Activated naive CD8-positive, alpha-beta T cell (primary cell): ENCODE data around the gene PPP2R1B.
"Not testable (repeated sequence)": the region's sequence is repeated elsewhere in the genome, so short reads cannot be mapped to it uniquely, and the experiment has no call there.

ENCODE experiments used
- H3K27ac Mint-ChIP-seq: one replicate; pipeline ENCODE4 v1.8.0; 2021; ENCODE audit warnings: mixed read lengths
- H3K27me3 Mint-ChIP-seq: one replicate; pipeline ENCODE4 v1.8.0; 2021; ENCODE audit warnings: mixed read lengths
- H3K36me3 Mint-ChIP-seq: one replicate; pipeline ENCODE4 v1.8.0; 2021; ENCODE audit warnings: mixed read lengths
- H3K4me1 Mint-ChIP-seq: one replicate; pipeline ENCODE4 v1.8.0; 2021; ENCODE audit warnings: low read depth, mixed read lengths
- H3K4me3 Mint-ChIP-seq: one replicate; pipeline ENCODE4 v1.8.0; 2021; ENCODE audit warnings: mild to moderate bottlenecking, mixed read lengths
- H3K9me3 Mint-ChIP-seq: one replicate; pipeline ENCODE4 v1.8.0; 2021; ENCODE audit warnings: low read depth, mixed read lengths

The PPP2R1B gene

DNA sequence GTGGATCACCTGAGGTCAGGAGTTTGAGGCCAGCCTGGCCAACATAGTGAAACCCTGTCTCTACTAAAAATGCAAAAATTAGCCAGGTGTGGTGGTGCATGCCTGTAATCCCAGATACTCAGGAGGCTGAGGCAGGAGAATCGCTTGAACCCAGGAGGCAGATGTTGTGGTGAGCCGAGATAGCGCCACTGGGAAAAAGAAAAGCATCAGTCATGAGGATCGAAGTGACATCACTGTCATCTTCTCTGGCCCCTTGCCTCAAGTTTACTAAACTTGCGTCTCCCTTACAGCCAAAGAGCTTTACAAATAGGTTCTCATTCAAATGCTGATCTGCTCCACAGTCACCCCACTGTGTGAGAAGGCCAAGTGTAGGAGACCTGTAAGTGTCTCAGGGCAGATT is 5.0 kb upstream of the PPP2R1B start:
- not testable (repeated sequence) for H3K27ac Mint-ChIP-seq, H3K4me1 Mint-ChIP-seq, H3K36me3 Mint-ChIP-seq, H3K9me3 Mint-ChIP-seq, H3K27me3 Mint-ChIP-seq, H3K4me3 Mint-ChIP-seq

DNA sequence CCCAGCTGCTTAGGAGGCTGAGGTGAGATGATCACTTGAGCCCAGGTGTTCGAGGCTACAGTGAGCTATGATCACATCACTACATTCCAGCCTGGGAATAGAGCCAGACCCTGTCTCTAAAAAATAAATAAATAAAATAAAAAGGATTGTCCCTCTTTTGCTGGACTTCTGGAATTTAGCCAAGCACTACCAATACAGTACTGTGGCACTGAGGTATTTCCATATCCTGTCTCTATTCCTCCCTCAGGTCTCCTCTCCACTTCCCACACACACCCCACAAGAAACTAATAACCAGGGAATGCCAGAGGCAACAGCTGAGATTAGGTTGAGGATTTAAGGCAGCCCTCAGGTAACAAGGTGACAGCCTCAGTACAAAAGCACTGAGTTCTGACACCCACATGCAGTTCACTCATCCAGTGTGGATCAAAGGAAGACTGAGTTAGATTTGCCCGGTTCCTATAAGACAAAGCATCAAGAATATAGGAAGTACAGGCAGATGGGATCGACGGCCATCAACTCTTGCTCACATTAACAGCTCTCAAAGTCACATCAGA is 4.5 kb upstream of the PPP2R1B start:
- Mint-ChIP-seq H3K36me3 (no peaks in the 10 kb centered on the region), H3K4me3 (no peak overlapping the region), H3K27me3 (no peaks in the 10 kb centered on the region), H3K9me3 (no peaks in the 10 kb centered on the region), H3K4me1 (peaks cover 8% of the 10 kb centered on the region), H3K27ac (no peak overlapping the region)

DNA sequence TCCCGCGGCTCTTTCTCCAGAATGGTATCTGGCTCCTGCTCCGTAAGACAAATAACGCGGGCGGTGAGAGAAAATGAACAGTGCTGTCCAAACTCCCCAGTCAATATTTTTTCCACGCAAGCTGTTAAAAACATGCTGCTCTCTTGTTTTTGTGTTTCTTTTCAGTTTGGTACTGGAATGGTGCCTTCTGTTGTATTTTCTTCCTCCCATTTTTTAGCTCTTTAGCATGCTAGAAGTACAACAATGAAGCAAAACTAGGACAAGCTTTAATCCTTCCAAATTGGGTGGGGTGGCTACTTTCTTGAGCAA is 599 bp upstream of the PPP2R1B start:
- H3K4me3 Mint-ChIP-seq, result peak overlapping the region; percentile 98
- peaks cover 34% of the 10 kb centered on the region for H3K4me1 Mint-ChIP-seq
- peak overlapping the region; percentile 97 for H3K27ac Mint-ChIP-seq
- H3K9me3 Mint-ChIP-seq, result no peaks in the 10 kb centered on the region
- H3K27me3 Mint-ChIP-seq, result no peaks in the 10 kb centered on the region
- H3K36me3 Mint-ChIP-seq, result peaks cover 12% of the 10 kb centered on the region

DNA sequence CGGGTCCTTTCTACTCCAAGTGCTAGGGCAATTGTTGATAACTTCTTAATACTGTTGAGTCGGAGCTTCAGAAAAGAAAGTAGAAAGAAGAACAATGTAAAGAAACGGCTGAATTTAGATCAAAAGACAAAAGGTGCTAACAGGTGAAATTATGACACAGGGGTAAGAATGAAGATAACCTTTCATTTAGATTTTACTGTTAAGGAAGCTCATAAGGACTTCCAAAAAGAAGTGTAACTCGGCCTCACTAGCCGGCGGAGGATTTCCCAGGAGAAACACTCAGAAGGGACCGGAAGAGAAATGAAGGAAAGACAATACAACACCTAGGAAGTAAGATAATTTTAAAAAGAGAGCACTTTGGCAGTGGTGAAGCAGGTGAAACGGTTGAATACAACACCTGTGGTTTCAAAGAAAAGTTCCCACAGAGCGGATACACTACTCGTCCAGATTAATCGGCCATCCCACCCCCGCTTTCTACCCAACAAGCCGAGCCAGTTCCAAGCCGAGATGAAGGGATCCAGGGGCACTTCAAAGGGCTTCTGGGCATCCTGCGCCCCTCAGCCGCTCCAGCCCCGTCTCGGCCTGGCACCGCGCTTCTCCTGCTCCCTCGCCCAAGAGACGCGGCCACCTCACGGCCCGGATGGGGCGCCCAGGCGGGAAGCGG is 737 bp downstream of the PPP2R1B start:
- Mint-ChIP-seq H3K36me3 (peaks cover 12% of the 10 kb centered on the region), H3K4me3 (peak overlapping the region; percentile 98), H3K4me1 (peaks cover 34% of the 10 kb centered on the region), H3K27ac (peak overlapping the region; percentile 97), H3K27me3 (no peaks in the 10 kb centered on the region), H3K9me3 (no peaks in the 10 kb centered on the region)

DNA sequence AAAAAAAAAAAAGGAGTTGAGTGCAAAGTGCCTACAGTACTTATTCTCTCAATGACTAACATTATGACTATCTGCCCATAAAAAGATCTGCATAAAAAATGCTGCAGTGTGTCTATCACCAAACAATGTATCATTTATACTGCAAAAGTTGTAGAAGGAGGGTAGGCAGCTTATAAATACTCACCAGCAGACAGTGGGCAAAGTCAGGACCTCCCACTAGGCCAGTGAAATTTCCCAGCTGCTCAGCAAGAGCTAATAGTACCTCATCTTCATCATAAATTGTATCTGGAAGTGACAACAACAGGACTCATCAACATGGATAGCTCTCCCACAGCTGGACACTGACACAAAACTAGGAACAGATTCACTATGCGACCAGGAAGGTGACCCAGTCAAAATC is 1.6 kb downstream of the PPP2R1B start:
- Mint-ChIP-seq H3K4me3 (peak overlapping the region; percentile 98), H3K27ac (no peak overlapping the region), H3K27me3 (no peaks in the 10 kb centered on the region), H3K4me1 (peaks cover 34% of the 10 kb centered on the region), H3K36me3 (peaks cover 14% of the 10 kb centered on the region), H3K9me3 (no peaks in the 10 kb centered on the region)

DNA sequence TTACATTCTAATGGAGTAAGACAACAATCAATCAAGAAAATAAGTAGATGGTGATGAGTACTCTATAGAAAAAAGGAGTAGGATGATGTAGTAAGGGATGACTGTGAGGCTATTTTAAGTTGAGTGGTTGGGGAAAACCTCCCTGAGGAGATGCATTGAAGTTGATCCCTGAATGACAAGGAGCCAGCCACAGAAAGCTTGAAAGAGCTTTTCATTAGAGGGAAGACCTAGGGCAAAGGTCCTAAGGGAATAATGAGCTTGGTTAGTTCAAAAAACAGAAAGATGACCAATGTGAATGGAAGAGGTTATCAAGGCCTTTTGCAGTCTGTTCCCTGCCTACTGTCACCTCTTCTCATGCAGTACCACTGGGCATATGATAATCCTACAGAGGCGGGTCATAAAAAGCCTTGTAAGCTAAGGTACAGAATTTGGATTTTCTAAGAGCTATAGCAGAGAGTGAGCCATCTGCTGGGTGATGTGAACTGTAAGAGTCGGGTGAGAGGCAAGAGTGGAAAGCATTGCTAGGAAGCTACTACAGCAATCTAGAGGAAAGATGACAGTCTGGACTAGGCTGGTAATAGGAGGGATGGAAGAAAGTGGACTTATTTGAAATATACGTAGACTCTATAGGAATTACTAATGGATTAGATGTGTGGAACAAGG is 3.1 kb downstream of the PPP2R1B start:
- no peaks in the 10 kb centered on the region for H3K9me3 Mint-ChIP-seq
- peaks cover 17% of the 10 kb centered on the region for H3K36me3 Mint-ChIP-seq
- no peak overlapping the region for H3K27ac Mint-ChIP-seq
- no peak overlapping the region for H3K4me3 Mint-ChIP-seq
- peaks cover 34% of the 10 kb centered on the region for H3K4me1 Mint-ChIP-seq
- no peaks in the 10 kb centered on the region for H3K27me3 Mint-ChIP-seq

DNA sequence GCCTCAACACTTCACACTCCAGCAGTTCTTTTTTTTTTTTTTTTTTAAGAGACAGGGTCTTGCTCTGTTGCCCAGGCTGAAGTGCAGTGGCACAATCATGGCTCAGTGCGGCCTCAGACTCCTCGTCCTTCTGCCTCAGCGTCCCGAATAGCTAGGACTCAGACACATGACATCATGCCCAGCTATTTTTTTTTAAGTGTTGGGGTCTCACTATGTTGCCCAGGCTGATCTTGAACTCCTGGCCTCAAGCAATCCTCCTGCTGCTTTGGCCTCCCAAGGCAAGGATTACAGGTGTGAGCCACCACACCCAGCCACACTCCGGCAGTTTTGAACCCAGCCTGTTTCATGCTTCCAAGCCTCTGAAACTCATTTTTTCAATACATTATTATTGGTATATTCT is 3.7 kb downstream of the PPP2R1B start:
- Mint-ChIP-seq H3K4me3 (no peak overlapping the region), H3K36me3 (peaks cover 21% of the 10 kb centered on the region), H3K27me3 (no peaks in the 10 kb centered on the region), H3K9me3 (no peaks in the 10 kb centered on the region), H3K27ac (no peak overlapping the region), H3K4me1 (peaks cover 35% of the 10 kb centered on the region)

DNA sequence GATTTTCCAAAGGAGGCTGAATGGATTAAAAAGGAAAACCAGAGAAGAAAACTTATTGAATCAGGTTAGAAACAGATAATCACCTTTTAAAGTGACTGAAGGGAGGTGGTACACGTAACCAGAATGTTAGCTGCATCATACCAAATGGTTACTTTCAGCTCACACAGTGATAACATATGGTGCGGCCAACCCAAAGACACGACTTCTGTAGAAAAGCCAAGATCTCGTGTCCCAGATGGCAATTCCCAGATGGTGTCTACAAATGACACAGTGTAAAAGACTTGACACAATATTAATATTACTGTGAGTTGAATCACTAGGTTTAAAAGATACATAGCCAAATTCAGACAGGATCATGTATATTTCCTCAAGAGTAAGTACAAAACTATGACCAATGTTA is 5.2 kb downstream of the PPP2R1B start:
- Mint-ChIP-seq H3K4me3 (no peak overlapping the region), H3K27ac (no peak overlapping the region), H3K4me1 (peaks cover 28% of the 10 kb centered on the region), H3K27me3 (no peaks in the 10 kb centered on the region), H3K9me3 (no peaks in the 10 kb centered on the region), H3K36me3 (peaks cover 23% of the 10 kb centered on the region)

DNA sequence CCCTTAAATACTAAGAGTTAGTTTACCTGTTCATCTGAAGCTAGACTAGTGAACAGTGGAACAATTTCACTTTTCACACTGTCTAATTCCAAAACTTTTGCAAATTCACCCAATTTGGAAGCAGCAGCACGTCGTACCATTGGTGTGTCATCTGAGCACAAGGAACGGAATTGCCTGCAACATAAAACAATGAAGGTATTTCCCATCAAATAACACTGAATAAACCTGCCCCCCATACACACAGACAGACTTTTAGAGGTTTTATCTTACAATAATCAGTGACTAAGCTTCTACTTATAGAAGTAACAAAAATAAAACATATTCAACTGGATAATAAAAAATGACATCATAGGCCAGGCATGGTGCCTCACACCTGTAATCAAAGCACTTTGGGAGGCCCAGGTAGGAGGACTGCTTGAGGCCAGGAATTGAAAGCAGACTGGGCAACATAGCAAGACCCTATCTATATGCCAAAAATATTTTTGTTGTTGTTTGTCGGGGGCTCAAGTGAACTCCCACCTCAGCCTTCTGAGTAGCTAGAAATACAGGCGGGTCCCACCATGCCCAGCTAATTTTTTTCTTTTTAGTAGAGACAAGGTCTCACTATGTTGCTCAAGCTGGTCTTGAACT is 6.3 kb downstream of the PPP2R1B start:
- H3K4me3 Mint-ChIP-seq, result no peak overlapping the region
- no peaks in the 10 kb centered on the region for H3K9me3 Mint-ChIP-seq
- peaks cover 21% of the 10 kb centered on the region for H3K4me1 Mint-ChIP-seq
- H3K36me3 Mint-ChIP-seq, result peaks cover 23% of the 10 kb centered on the region
- H3K27ac Mint-ChIP-seq, result no peak overlapping the region
- H3K27me3 Mint-ChIP-seq, result no peaks in the 10 kb centered on the region

DNA sequence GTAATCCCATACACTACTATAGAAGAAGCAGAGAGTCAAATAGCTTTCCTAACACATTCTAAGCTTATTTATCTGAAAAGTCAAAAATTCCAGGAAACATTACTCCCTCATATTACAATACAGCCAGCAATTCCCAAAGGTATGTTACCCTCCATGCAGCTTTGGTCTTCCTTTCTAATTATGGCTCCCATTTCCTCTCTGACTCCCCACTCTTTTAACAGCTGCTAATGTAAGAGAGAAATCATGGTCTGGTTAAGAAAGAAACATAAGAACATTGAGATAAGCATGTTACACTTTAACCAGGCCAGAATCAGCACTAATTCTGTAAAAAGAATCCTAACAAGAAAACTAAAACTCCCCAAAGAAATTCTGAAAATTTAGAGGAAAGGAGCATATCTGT is 6.8 kb downstream of the PPP2R1B start:
- H3K4me3 Mint-ChIP-seq, result no peak overlapping the region
- H3K36me3 Mint-ChIP-seq, result peaks cover 23% of the 10 kb centered on the region
- H3K27me3 Mint-ChIP-seq, result no peaks in the 10 kb centered on the region
- H3K4me1 Mint-ChIP-seq, result peaks cover 16% of the 10 kb centered on the region
- no peak overlapping the region for H3K27ac Mint-ChIP-seq
- H3K9me3 Mint-ChIP-seq, result no peaks in the 10 kb centered on the region

DNA sequence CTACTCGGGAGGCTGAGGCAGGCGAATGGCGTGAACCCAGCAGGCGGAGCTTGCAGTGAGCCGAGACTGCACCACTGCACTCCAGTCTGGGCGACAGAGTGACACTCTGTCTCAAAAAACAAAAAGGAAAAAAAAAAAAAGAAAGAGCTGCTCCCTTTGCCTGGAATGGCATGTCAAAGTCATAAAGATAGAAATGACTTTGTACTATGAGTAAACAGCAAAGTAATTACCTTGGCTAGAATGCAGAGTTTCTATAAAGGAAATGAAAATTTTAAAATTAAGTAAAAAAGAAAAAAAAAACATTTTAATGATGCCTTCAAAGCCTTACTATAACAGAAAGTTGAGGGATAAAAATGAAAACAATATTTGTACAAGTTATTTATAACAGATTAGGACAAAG is 10.1 kb downstream of the PPP2R1B start:
- Mint-ChIP-seq H3K27me3 (no peaks in the 10 kb centered on the region), H3K36me3 (peaks cover 16% of the 10 kb centered on the region), H3K27ac (no peak overlapping the region), H3K9me3 (no peaks in the 10 kb centered on the region), H3K4me3 (no peak overlapping the region), H3K4me1 (peaks cover 1% of the 10 kb centered on the region)

DNA sequence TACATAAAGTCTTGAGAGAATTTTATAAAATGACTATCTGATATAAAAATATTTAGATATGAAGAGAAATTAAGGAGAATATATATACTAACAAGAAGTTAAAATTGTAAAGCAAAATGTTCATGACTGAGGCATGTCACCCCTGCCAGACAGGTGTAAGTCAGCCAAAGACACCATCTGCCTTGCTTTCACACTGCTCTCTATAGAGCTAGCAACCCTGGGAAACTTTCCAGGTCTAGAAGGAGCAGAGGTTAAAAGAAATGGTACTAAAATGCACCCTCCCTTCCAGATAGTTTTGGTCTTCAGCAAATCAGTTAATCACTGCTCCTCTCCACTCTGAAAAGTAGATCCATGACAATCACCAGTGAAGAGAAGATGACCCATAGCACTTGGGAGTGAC is 16.5 kb downstream of the PPP2R1B start:
- Mint-ChIP-seq H3K36me3 (peaks cover 21% of the 10 kb centered on the region), H3K27me3 (no peaks in the 10 kb centered on the region), H3K4me3 (no peak overlapping the region), H3K9me3 (no peaks in the 10 kb centered on the region), H3K27ac (no peak overlapping the region), H3K4me1 (no peaks in the 10 kb centered on the region)

DNA sequence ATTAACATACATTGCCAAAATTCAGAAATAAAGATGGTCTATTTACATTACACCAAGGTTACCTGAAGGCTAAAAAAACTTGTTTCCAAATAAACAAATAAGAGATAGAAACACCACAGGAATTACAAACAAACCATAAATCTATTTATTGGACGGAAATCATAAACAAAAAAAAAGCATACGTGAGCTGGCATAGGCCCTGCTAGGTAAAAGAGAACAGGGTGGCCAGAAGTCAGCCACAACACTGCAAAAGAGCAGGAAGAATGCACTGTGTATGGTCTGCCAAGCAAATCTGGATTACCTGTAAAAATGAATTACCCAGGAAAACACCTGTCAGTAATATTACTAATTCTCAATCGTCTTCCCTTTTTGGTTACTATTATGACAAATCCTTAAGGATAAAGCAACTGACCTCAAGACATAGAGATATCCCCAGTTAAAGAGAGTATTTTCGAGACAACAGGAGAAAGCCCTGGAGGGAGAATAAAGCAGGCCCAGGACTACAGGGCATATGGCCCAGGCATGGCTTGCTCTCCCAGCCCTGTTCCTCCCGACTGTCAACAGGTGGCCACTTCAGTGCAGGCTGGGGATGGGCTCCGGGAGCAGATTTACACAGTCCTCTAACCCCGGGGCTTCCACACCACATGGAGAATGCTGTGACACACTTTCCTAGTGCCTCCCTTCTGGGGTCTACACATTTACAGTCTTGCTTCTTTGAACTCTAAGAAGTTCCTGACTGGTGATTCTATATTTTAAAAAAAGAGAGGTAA is 18.0 kb downstream of the PPP2R1B start:
- H3K36me3 Mint-ChIP-seq, result peaks cover 19% of the 10 kb centered on the region
- H3K27me3 Mint-ChIP-seq, result no peaks in the 10 kb centered on the region
- H3K4me1 Mint-ChIP-seq, result no peaks in the 10 kb centered on the region
- no peak overlapping the region for H3K4me3 Mint-ChIP-seq
- no peaks in the 10 kb centered on the region for H3K9me3 Mint-ChIP-seq
- H3K27ac Mint-ChIP-seq, result no peak overlapping the region

DNA sequence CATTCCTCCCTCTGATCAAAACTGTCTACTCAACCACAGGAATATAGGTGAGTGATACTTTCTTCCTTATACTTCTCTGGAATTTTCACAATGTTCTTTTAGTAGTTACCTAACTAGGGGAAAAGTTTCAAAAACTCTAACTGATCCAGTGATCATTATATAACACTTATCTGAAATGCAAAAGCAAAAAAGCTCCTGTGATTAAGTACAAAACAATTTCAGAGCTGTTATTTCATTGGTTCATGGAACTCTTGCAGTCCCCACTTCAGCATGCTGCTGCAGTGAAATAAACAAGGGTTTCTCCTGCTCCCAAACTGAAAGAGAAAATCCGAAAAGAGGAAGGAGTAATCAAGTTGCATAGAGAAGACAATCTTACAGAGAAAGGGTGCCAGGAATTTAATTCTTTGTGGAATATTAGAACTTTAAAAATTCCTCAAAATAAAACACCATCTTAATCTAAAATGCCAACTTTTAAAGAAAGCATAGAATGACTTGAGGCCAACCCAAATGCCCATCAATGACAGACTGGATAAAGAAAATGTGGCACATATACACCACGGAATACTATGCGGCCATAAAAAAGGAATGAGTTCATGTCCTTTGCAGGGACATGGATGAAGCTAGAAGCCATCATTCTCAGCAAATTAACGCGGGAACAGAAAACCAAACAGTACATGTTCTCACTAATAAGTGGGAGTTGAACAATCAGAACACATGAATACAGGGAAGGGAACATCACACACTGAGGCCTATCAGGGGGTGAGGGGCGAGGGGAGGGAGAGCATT is 20.3 kb downstream of the PPP2R1B start:
- no peaks in the 10 kb centered on the region for H3K9me3 Mint-ChIP-seq
- H3K36me3 Mint-ChIP-seq, result peaks cover 16% of the 10 kb centered on the region
- no peak overlapping the region for H3K27ac Mint-ChIP-seq
- no peak overlapping the region for H3K4me3 Mint-ChIP-seq
- H3K4me1 Mint-ChIP-seq, result no peaks in the 10 kb centered on the region
- H3K27me3 Mint-ChIP-seq, result no peaks in the 10 kb centered on the region
